ENCODE measurements around the gene IQSEC3.
"Not testable (repeated sequence)": the region's sequence is repeated elsewhere in the genome, so short reads cannot be mapped to it uniquely, and the experiment has no call there.

The IQSEC3 gene
- 0.13 to 0.66 reads per million in 2 experiments for total RNA-seq

DNA sequence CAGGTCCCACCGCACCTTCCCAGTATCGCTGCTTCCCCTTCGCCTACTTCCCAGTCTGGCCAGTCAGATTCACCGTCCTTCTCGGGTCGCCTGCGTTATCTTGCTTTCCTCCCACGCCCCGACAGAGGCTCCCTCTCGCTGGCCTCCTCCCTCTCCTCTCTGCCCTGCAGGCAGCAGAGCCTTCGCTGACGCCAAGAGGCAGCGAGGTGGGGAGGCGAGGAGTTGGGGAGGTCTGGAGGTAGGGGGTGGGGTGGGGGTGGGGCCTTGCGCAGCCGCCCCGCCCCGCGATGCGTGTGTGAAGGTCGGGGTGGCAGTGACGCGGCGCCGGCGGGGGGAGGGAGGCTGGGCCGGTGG lies at the start of gene IQSEC3:
IQSEC3 (plus strand) TSS at position 340 of the 354 bp plus-strand sequence. CDS start 116 bp downstream, outside the sequence.
- DNase-seq (ENCODE audit: low read depth), result not testable (repeated sequence)

DNA sequence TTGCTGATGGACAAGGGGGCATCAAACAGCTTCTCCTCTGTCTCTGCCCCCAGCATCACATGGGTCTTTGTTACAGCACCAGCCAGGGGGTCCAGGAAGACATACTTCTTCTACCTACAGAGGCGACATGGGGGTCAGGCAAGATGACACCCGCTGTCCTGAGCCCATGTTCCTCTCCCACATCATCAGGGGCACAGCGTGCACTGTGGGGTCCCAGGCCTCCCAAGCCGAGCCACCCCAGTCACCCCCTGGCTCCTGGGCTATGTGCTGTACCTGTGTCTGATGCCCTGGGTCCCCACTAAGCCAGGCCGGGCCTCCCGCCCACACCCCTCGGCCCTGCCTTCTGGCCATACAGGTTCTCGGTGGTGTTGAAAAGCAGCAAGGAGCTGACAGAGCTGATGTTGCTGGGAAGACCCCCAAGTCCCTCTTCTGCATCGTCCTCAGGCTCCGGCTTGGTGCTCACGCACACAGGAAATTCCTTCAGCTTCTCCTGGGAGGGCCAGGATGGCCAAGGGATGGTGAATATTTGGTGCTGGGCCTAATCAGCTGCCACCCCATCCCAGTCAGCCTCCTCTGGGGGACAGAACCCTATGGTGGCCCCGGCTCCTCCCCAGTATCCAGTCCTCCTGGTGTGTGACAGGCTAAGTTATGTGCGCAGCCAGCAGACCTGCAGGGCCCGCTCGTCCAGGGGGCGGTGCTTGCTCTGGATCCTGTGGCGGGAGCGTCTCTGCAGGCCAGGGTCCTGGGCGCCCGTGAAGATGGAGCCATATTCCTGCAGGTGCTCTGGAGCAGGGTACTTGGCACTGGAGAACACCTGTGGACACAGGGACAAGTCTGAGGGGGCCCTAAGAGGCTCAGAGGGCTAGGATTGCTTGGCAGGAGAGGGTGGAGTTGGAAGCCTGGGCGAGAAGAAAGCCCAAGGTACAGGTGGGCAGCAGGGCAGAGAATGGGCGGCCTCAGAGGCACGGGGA lies 48.9 kb upstream of the IQSEC3 start:
- DNase-seq (ENCODE audit: low read depth), result not testable (repeated sequence)

DNA sequence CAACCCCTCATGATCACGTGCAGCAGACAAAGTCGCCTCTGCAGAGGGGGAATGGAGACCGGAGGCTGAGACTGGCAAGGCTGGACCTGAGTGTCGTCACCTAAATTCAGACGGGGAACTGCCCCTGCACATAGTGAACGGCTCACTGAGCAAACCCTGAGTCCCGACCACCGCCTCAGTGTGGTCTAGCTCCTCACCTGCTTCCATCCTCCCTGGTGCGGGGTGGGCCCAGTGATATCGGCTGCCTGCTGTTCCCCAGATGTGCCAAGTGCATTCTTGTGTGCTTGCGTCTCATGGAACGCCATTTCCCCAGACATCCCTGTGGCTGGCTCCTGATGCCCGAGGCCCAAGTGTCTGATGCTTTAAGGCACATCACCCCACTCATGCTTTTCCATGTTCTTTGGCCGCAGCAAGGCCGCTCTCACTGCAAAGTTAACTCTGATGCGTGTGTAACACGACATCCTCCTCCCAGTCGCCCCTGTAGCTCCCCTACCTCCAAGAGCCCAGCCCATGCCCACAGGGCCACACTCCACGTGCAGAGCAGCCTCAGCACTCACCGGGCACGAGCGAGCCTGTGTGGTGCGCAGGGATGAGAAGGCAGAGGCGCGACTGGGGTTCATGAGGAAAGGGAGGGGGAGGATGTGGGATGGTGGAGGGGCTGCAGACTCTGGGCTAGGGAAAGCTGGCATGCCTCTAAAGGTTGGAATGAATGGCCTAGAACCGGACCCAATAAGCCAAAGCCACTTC lies 47.6 kb upstream of the IQSEC3 start:
- DNase-seq (ENCODE audit: low read depth), result not testable (repeated sequence)

DNA sequence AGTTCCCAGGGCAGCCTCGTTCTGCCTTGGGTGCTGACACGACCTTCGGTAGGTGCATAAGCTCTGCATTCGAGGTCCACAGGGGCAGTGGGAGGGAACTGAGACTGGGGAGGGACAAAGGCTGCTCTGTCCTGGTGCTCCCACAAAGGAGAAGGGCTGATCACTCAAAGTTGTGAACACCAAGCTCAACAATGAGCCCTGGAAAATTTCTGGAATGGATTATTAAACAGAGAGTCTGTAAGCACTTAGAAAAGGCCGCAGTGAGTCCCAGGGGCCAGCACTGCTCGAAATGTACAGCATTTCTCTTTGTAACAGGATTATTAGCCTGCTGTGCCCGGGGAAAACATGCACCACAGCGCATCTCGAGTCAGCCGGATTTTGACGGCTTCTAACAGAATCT lies 46.7 kb upstream of the IQSEC3 start:
- not testable (repeated sequence) for DNase-seq (ENCODE audit: low read depth)

DNA sequence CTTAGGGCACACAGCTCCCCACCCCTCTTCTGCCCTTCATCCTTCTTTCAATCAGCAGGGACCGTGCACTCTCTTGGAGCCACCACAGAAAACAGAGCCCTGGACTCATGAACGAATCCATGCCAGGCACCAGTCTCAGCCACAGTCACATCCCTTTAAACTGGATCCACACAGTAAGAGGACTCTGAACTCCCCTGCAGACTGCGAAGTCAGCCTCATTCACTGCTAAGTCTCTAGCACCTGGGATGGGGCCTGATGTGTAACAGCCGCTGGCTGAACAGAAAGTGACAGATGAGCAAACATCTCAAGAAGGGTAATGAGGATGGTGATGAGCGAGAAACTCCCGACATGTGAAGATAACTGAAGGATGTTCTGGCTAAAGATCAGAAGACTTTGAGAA lies 45.8 kb upstream of the IQSEC3 start:
- DNase-seq (ENCODE audit: low read depth), result no peak

DNA sequence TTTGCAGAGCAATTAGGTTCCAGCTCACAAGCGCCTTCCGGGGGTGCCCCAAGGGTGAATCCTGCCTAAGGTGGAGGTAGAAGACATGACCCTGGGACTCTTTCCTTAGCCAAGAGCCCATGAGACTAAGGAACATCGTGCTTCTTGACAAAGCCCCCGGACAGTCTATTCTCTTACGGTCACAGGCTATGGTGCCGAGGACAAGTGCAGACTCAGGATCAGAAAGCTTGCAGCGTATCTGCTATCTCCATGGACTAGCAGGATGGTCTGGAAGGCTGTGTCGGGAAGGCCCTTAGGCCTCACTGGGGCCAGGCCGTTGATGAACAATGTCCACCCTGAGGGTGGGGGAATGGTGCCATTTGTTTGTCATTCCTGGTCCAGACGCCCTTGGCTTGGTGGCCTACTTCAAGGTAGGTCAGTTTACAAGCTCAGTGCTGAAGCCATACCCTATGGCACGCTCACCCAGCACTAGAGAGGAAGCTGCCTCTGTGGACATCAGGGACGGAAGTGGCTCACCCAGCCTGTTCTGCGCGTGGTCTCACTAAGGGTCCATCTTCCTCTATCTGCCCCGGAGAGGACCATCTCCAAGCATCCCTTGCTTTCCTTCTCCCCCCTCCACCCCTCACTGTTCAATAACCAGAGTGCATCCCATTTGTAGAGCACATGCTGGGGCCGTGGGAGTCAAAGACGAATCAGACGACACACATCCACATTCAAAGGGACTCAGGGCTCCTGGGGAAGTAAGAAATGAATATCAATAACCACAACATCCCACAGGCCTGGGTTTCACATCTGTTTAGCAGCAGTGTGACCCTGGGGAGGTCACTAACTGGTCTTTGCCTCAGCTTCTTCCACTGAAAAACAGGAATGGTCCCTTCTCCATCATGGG lies 45.0 kb upstream of the IQSEC3 start:
- DNase-seq (ENCODE audit: low read depth), result no peak

DNA sequence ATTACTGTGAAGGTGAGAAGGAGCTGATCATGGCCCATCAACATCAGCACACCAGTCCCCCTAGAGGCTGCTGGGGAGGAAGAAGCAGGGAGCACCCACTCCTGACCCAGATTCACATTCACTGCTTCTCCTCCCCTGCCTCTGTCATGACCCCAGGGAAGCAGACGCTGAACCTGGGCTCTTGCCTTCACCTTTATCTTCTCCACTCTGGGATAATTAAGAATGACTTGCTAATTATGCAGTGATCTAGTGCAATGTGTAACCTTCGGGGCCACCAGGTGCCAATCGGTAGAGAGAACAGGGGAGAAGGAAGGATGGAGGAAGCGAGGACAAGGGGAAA lies 44.4 kb upstream of the IQSEC3 start:
- DNase-seq (ENCODE audit: low read depth), result no peak

DNA sequence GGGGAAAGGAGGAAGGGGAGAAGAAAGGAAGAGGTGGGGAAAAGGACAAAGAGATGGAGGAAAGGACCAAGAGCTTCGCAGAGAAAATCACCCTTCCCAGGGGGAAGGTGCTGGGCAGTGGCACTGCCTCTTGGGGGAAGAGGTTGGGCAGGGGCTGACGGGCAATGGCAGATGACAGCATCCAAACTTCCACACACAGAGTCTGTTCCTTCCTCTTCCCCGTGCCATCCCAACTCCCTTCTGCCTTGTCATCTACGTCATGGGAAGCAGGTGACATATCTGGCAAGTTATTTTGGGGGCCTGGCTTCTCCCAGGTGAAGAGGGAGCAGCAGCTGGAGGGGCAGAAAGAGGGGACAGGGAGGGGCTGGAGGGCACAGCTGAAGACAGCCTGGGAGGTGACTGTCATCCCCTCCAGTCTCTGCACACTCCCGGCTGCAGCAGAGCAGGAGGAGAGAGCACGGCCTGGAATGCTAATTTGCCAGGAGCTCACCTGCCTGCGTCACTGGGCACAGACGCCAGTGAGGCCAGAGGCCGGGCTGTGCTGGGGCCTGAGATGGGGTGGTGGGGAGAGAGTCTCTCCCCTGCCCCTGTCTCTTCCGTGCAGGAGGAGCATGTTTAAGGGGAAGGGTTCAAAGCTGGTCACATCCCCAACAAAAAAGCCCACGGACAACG lies 43.9 kb upstream of the IQSEC3 start:
- no peak for DNase-seq (ENCODE audit: low read depth)

DNA sequence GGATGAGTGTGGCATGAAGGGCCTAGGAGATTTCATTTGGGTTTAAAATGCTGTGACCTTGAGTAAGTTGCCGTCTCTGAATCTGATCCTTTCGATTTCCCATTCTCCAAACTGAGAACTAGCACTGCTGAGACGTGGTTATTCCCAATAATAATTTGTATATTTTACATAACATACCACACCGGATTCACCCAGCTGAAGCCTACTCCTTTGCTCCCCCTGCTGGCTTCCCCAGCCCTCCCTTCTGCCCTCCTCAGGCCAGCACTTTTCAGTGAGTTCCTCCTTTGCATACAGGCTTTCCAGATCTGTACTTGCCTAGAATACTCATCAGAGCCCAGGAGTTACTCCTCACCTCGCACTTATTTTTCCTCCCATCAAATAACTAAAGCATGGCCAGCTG lies 38.7 kb upstream of the IQSEC3 start:
- not testable (repeated sequence) for DNase-seq (ENCODE audit: low read depth)

DNA sequence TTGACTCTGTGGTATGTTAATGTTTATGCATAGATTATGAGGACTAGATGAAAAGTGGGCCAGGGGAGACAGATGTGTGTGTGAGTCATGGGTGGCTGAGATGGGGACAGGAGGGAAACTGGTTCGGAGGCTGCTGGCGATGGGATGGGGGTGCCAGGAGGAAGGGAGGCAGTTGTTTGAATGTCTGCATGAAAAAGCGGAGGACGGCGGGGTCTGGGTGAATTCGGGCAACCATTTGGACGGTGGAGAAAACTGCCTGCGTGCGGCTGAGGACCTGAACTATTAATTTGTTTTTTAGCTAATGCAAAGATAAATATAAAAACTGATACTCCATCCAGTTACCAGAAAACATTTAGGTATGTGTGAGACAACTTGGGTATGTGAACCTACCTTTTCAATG lies 27.8 kb upstream of the IQSEC3 start:
- not testable (repeated sequence) for DNase-seq (ENCODE audit: low read depth)

DNA sequence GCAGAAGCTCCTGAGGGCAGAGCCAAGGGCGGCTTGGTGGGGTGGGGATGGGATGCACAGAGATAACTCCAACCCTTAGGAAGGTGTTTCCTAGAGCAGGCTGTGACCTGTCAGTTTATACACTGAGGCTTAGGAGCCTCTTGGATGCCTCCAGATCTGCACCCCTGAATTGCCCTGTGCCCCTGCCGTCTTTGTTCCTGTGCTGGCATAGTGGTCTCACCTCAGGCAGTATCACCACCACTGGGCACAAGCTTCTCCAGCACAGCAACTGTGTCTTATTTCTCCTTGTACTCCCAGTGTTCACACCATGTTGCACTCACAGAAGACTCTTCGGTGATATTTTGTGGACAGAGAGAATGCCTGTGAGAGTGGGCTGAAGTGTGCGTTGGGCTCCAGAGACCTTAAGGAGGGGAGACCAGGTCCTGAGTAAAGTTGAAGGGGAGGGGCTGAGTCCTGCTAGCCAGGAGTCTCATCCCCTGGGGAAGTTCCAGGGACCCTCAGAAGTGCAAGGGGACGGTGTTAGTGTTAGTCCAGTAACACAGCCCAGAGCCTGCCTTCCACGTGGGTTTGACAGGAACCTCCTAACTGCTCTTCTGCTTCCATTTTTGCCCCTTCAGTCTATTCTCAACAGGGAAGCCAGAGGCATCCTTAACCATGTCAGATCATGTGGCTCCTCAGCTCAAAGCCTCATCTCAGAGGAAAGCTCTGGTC lies 26.9 kb upstream of the IQSEC3 start:
- not testable (repeated sequence) for DNase-seq (ENCODE audit: low read depth)

DNA sequence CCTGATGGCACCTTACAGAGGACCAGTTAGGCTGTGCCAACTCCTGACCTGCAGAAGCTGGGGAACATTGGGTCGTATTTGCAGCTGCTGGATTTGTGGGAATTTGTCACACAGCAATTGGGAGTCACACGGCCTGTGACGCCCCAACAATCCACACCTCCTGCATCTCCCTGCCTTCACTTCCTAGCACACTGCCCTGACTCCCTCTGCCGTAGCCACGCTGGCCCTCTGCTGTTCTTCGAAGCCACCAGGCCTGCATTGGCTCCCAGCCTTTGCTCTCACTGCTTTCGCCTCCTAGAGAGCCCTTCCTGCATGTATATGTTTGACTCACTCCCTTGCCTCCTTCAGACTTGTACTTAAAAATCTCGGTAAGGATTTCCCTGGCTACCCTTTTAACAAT lies 22.2 kb upstream of the IQSEC3 start:
- DNase-seq (ENCODE audit: low read depth), result not testable (repeated sequence)

DNA sequence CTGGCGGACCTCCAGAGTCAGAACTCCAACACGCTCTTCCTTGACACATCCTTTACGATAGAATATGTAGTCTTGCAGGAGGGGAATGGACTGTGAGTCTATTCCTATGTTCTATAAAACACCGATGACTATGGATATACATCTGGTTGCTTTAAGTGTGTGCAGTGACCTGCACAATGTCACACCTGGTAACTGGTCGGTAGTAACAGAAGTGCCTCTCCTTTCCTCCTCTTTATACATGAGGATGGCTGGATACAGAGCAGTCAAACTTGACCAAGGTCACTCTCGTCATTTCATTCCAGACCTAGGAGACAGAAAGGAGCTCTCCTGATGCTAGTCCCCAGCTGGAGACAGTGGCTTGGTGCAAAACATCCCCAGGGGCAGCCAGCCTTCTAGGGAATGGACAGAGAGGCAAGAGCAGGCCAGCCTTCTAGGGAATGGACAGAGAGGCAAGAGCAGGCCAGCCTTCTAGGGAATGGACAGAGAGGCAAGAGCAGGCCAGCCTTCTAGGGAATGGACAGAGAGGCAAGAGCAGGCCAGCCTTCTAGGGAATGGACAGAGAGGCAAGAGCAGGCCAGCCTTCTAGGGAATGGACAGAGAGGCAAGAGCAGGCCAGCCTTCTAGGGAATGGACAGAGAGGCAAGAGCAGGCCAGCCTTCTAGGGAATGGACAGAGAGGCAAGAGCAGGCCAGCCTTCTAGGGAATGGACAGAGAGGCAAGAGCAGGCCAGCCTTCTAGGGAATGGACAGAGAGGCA lies 21.2 kb upstream of the IQSEC3 start:
- DNase-seq (ENCODE audit: low read depth), result not testable (repeated sequence)

DNA sequence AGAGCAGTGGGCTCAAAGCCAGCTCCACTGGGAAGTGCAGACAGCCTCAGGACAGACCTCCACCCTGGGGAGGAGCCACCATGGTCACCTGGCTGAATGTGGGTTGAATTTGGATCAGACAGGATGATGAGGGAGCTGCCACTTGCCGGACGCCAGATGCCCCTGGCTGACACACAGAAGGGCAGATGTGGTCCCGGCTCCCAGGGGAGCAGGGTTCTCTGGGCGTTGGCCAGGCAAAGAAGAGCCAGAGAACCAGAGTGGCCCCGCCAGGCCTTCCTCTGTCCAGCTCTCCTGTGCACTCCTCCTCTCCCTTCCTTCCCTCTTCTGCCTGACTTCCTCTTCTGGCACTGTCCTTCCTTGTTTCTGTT lies 20.6 kb upstream of the IQSEC3 start:
- not testable (repeated sequence) for DNase-seq (ENCODE audit: low read depth)

DNA sequence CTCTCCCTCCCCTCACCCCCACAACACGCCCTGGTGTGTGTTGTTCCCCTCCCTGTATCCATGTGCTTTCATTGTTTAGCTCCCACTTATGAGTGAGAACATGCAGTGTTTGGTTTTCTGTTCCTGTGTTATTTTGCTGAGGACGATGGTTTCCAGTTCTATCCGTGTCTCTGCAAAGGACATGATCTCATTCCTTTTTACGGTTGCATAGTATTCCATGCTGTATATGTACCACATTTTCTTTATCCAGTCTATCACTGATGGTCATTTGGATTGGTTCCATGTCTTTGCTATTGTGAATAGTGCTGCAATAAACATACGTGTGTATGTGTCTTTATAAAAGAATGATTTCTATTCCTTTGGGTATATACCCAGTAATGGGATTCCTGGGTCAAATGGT lies 20.0 kb upstream of the IQSEC3 start:
- not testable (repeated sequence) for DNase-seq (ENCODE audit: low read depth)

DNA sequence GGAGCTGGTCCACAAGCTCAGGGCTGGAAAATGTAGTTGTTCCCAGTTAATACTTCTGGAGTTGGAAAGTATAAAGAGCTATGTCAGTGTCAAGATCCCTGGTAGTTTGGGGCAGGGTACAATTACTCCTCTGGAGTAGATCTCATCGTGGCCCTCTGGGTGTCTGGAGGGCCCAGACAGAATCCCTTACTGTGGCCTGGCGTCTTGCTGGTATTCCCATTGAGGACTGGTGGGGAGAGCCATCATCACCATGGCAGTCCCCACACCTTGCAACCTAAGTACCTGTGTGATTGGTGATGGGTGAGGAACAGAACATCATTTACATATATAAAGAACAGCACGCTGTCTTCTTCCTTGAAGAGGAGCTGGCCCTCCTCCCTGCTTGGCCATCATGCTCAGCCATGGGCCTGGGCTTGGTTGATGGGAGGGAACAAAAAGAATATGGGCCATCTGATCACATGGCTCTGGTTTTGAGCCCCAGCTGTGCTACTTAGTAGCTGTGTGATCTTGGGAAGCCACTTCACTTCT lies 18.8 kb upstream of the IQSEC3 start:
- DNase-seq (ENCODE audit: low read depth), result not testable (repeated sequence)

DNA sequence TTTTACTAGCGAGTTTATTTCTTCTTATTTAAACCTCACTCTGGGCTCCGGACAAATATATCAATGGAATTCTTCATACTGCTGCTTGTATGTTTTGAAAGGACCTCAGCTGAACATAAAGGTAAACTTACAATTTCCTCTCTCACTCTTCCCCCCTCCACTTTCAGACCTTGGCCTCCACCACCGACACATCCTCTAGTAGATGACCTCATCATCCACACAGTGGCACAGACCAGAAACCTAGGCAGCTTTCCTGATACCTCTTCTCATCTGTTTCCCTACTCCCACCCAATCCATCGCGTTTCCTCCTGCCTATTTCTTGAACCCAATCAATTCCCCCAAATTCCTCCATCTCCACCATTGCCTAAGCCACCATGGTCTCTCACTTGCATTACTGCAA lies 17.4 kb upstream of the IQSEC3 start:
- not testable (repeated sequence) for DNase-seq (ENCODE audit: low read depth)

DNA sequence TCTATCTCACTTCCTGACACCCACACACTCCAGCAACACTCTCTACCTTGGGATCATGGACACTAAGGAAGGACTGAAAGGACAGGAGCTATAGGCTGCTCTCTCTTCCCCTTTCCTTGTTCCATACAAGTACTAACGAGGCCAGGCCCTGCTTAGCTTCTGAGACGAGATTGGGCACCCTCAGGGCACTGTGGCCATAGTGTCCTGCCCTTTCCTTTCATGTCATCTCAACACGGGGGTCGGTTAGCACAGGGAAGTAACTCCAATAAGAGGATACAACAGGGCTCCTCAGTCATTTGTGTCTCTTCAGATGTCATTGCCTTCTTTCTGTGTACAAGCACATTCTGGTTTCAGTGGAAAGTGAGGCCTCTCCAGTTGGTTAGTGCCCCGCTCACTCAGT lies 15.5 kb upstream of the IQSEC3 start:
- DNase-seq (ENCODE audit: low read depth), result not testable (repeated sequence)

DNA sequence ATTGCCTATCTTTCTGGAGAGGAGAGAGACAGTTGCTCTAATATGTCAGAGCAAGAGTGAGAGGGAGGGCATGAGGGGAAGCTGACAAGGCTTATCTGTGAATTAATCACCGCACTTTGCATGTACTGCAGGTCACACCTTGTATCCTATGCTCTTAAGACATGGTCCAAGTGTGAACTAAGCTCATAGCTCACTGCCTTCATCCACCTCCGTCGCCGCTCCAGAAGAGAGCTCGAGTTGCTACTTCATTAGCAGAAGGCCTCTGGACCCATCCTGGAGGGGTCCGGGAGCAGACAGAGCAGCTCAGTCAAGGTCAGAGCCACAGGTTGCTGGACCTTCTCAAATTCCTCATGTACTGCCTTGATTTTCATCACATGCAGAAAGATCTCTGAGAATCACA lies 14.6 kb upstream of the IQSEC3 start:
- DNase-seq (ENCODE audit: low read depth), result not testable (repeated sequence)
